ENCODE data around the gene ID4.

- TF ChIP-seq EZH2 (IDR thresholded peaks at IDR 0.05; ENCODE audit: borderline replicate concordance) (no peak), CTCF (IDR thresholded peaks at IDR 0.05; ENCODE audit: poor library complexity) (no peak), EZH2phosphoT487 (IDR thresholded peaks at IDR 0.05; ENCODE audit: low read depth, severe bottlenecking, unreplicated experiment) (no peak)
Measured at GRCh38 chr6:19866173-19866984, 29.2 kb downstream of the ID4 start.
